H1 (cell line): ENCODE results near the gene APOA1. TPM values are rescaled to one million over a fixed set of nuclear protein-coding genes. Genes with fewer than 3 reads are reported as not detected.

Experiments
- CTCF ChIA-PET: fragments of 300-600 bp; sonication (Branson Sonifier 250); formaldehyde crosslinking; loops from one replicate; lab custom pipeline; 2021; ENCODE audit not compliant: partially characterized antibody; lab: Charles Lee
- POLR2A ChIA-PET: fragments of 300-600 bp; sonication (Branson Sonifier 250); formaldehyde crosslinking; loops from one replicate; lab custom pipeline; 2021; ENCODE audit warnings: inconsistent platforms; ENCODE audit not compliant: partially characterized antibody; lab: Charles Lee
- DNase-seq, 2 experiments: peaks; one replicate each; pipeline versions ENCODE4 v3.0.0 to v3.0.0-alpha.2; 2010 to 2022; ENCODE audit warnings: low spot score in 2 of 2, low read depth in 1 of 2, mixed read lengths in 1 of 2
- FAIRE-seq: peaks from 2 replicates; lab custom pipeline; 2011; peaks lifted over from hg19 to GRCh38; lab: Jason Lieb, UNC
- H2AFZ ChIP-seq: 2 replicates; pipeline ENCODE4 v1.8.1; 2012; ENCODE audit warnings: low read length, inconsistent platforms
- H2AK5ac ChIP-seq: 2 replicates; pipeline ENCODE4 v1.6.1; 2013; ENCODE audit warnings: low read depth, low read length
- H2BK120ac ChIP-seq: replicated peaks from 2 replicates; pipeline ENCODE3; 2013; ENCODE audit warnings: low read depth, low read length, inconsistent platforms
- H2BK12ac ChIP-seq: 2 replicates; pipeline ENCODE4 v1.6.1; 2013; ENCODE audit warnings: low read depth, low read length
- H2BK15ac ChIP-seq: 2 replicates; pipeline ENCODE4 v1.6.1; 2013; ENCODE audit warnings: low read length
- H2BK20ac ChIP-seq: 2 replicates; pipeline ENCODE4 v1.6.1; 2013; ENCODE audit warnings: low read length
- H2BK5ac ChIP-seq: 2 replicates; pipeline ENCODE4 v1.6.1; 2013; ENCODE audit warnings: low read depth, low read length
- H3K14ac ChIP-seq: 2 replicates; pipeline ENCODE4 v1.6.1; 2013; ENCODE audit warnings: inconsistent platforms; ENCODE audit not compliant: insufficient read length
- H3K18ac ChIP-seq: 2 replicates; pipeline ENCODE4 v1.6.1; 2013; ENCODE audit warnings: low read length; ENCODE audit errors: extremely low read depth
- H3K23ac ChIP-seq: 2 replicates; pipeline ENCODE4 v1.6.1; 2013; ENCODE audit warnings: inconsistent platforms; ENCODE audit not compliant: insufficient read length
- H3K23me2 ChIP-seq: 2 replicates; pipeline ENCODE4 v1.6.1; 2013; ENCODE audit warnings: low read depth, low read length
- H3K27ac ChIP-seq: 2 replicates; pipeline ENCODE4 v1.6.1; 2011; ENCODE audit warnings: low read depth, low read length, inconsistent platforms
- H3K27me3 ChIP-seq, 4 experiments: replicated peaks in 1 of 4; 1 replicate in 1 of 4; 2 replicates in 3 of 4; pipeline versions ENCODE4 v1.6.1 to v1.8.1; 2011 to 2013; ENCODE audit warnings: low read length in 3 of 4, mild to moderate bottlenecking in 3 of 4, inconsistent platforms in 2 of 4, mixed read lengths in 2 of 4, moderate library complexity in 1 of 4; ENCODE audit not compliant: control insufficient read depth in 3 of 4, insufficient read depth in 3 of 4; ENCODE audit errors: extremely low read depth in 1 of 4
- H3K36me3 ChIP-seq, 4 experiments: 2 replicates each; pipeline versions ENCODE4 v1.6.1 to v1.8.1; 2011 to 2013; ENCODE audit warnings: mild to moderate bottlenecking in 4 of 4, low read length in 3 of 4, moderate library complexity in 2 of 4, control low read depth in 1 of 4, inconsistent platforms in 1 of 4; ENCODE audit not compliant: insufficient read depth in 4 of 4, control insufficient read depth in 2 of 4
- H3K4ac ChIP-seq: replicated peaks from 2 replicates; pipeline ENCODE3; 2013; ENCODE audit warnings: low read length, low read depth, mixed read lengths, inconsistent platforms; ENCODE audit not compliant: insufficient read length
- H3K4me1 ChIP-seq, 4 experiments: replicated peaks in 1 of 4; 1 replicate in 1 of 4; 2 replicates in 3 of 4; pipeline versions ENCODE4 v1.6.1 to v1.8.1; 2011 to 2013; ENCODE audit warnings: low read length in 3 of 4, inconsistent platforms in 2 of 4, mixed read lengths in 1 of 4; ENCODE audit not compliant: insufficient read depth in 4 of 4, control insufficient read depth in 3 of 4
- H3K4me2 ChIP-seq, 2 experiments: 2 replicates each; pipeline versions ENCODE4 v1.6.1 to v1.8.1; 2011 to 2013; ENCODE audit warnings: low read depth in 2 of 2, low read length in 2 of 2, control low read depth in 1 of 2, inconsistent platforms in 1 of 2, mild to moderate bottlenecking in 1 of 2; ENCODE audit not compliant: insufficient read depth in 1 of 2
- H3K4me3 ChIP-seq, 4 experiments: fragments of 200-600, 300-600 bp in 1 of 4; sonication (generic), shearing (Covaris generic), sonication (Bioruptor Twin) in 1 of 4; 2 replicates each; pipeline versions ENCODE4 v1.5.1 to v1.8.1; 2011 to 2016; ENCODE audit warnings: low read length in 4 of 4, low read depth in 3 of 4, control low read depth in 2 of 4, inconsistent platforms in 2 of 4, mild to moderate bottlenecking in 2 of 4, mixed read lengths in 1 of 4, moderate library complexity in 1 of 4; ENCODE audit not compliant: insufficient read depth in 2 of 4; ENCODE audit errors: extremely low read depth in 1 of 4
- H3K56ac ChIP-seq: replicated peaks from 2 replicates; pipeline ENCODE3; 2013; ENCODE audit warnings: low read depth, mild to moderate bottlenecking, mixed read lengths, low read length, inconsistent platforms; ENCODE audit not compliant: insufficient read length
- H3K79me1 ChIP-seq: 2 replicates; pipeline ENCODE4 v1.6.1; 2013; ENCODE audit warnings: low read depth, low read length, control low read depth
- H3K79me2 ChIP-seq, 2 experiments: 2 replicates each; pipeline versions ENCODE4 v1.6.1 to v1.8.1; 2012 to 2013; ENCODE audit warnings: low read length in 2 of 2, mild to moderate bottlenecking in 2 of 2, inconsistent platforms in 1 of 2; ENCODE audit not compliant: insufficient read depth in 2 of 2, control insufficient read depth in 1 of 2
- H3K9ac ChIP-seq, 4 experiments: replicated peaks in 1 of 4; 1 replicate in 1 of 4; 2 replicates in 3 of 4; pipeline versions ENCODE4 v1.6.1 to v1.8.1; 2011 to 2013; ENCODE audit warnings: low read depth in 3 of 4, low read length in 3 of 4, control low read depth in 2 of 4, mild to moderate bottlenecking in 2 of 4, moderate library complexity in 2 of 4, inconsistent platforms in 1 of 4; ENCODE audit errors: extremely low read depth in 1 of 4
- H3K9me3 ChIP-seq, 2 experiments: 2 replicates each; pipeline versions ENCODE4 v1.6.1 to v1.8.1; 2012 to 2013; ENCODE audit warnings: mild to moderate bottlenecking in 2 of 2, moderate library complexity in 2 of 2, control low read depth in 1 of 2, inconsistent platforms in 1 of 2, low read depth in 1 of 2, low read length in 1 of 2, mixed read lengths in 1 of 2; ENCODE audit not compliant: insufficient read depth in 2 of 2
- H4K20me1 ChIP-seq, 2 experiments: replicated peaks in 1 of 2; 2 replicates each; pipeline versions ENCODE3 to v1.8.1; 2011 to 2013; ENCODE audit warnings: inconsistent platforms in 2 of 2, low read length in 2 of 2, mild to moderate bottlenecking in 1 of 2; ENCODE audit not compliant: insufficient read depth in 2 of 2, control insufficient read depth in 1 of 2
- H4K5ac ChIP-seq: 2 replicates; pipeline ENCODE4 v1.6.1; 2013; ENCODE audit warnings: low read length, low read depth, mixed read lengths, inconsistent platforms; ENCODE audit not compliant: insufficient read length
- H4K8ac ChIP-seq: 2 replicates; pipeline ENCODE4 v1.8.0; 2013; ENCODE audit warnings: mild to moderate bottlenecking, moderate library complexity, low read length, inconsistent platforms; ENCODE audit not compliant: insufficient read depth; ENCODE audit errors: extremely low read depth
- H4K91ac ChIP-seq: replicated peaks from 2 replicates; pipeline ENCODE3; 2013; ENCODE audit warnings: low read length, mixed read lengths, inconsistent platforms; ENCODE audit not compliant: insufficient read length
- GTF2F1 ChIP-seq: IDR thresholded peaks from 2 replicates; pipeline ENCODE4 v1.6.1; 2012; ENCODE audit warnings: low read depth, low read length, improper control_type of control experiment, borderline replicate concordance
- KDM4A ChIP-seq: IDR thresholded peaks from one replicate; pipeline ENCODE4 v1.7.1; 2012; ENCODE audit warnings: low read depth, mild to moderate bottlenecking, moderate library complexity, low read length, inconsistent platforms; ENCODE audit not compliant: severe bottlenecking
- KDM5A ChIP-seq: fragments of 200-600 bp; IDR thresholded peaks from 2 replicates; pipeline ENCODE4 v1.7.1; 2012; ENCODE audit warnings: mild to moderate bottlenecking, low read length, inconsistent platforms, mixed read lengths
- RBBP5 ChIP-seq: IDR thresholded peaks from 2 replicates; pipeline ENCODE4 v1.7.1; 2012; ENCODE audit warnings: low read depth, mild to moderate bottlenecking, inconsistent platforms, low read length, moderate library complexity, borderline replicate concordance
- SIRT6 ChIP-seq: IDR thresholded peaks from one replicate; pipeline ENCODE4 v1.7.1; 2012; ENCODE audit warnings: low read length, inconsistent platforms
- SIX5 ChIP-seq: IDR thresholded peaks from 2 replicates; pipeline ENCODE4 v1.6.1; 2011; ENCODE audit warnings: mild to moderate bottlenecking, low read depth, low read length
- SP4 ChIP-seq: IDR thresholded peaks from 2 replicates; pipeline ENCODE4 v1.6.1; 2012; ENCODE audit warnings: low read length, inconsistent platforms
- SRF ChIP-seq: IDR thresholded peaks from 2 replicates; pipeline ENCODE4 v1.6.1; 2011; ENCODE audit warnings: mild to moderate bottlenecking, low read depth, low read length, moderate library complexity
- TAF7 ChIP-seq: optimal IDR thresholded peaks from 2 replicates; pipeline ENCODE3; 2011; ENCODE audit warnings: low read depth, mild to moderate bottlenecking, inconsistent platforms, low read length, moderate library complexity, borderline replicate concordance
- TBP ChIP-seq: IDR thresholded peaks from 2 replicates; pipeline ENCODE4 v1.6.1; 2011; ENCODE audit warnings: low read depth, low read length, improper control_type of control experiment
- WGBS, 2 experiments: shearing (Covaris generic) in 1 of 2; methylation state at CpG; one replicate each; pipeline versions ENCODE4 v1.1.6 to v1.1.7; 2013 to 2015; ENCODE audit warnings: low lambda C conversion rate in 2 of 2, mixed read lengths in 2 of 2, inconsistent platforms in 1 of 2, low coverage in 1 of 2, missing lambda C conversion rate in 1 of 2; ENCODE audit not compliant: insufficient replicate concordance in 2 of 2, insufficient coverage in 1 of 2, insufficient read length in 1 of 2; ENCODE audit errors: extremely low coverage in 1 of 2, missing lambda C conversion rate in 1 of 2; 5-methylcytosine and 5-hydroxymethylcytosine counted together
- polyA plus RNA-seq, 7 experiments: library from polyadenylated mRNA; depleted of rRNA in 3 of 7; stranded (reverse) in 5 of 7; unstranded in 2 of 7; fragments of >200 nt in 5 of 7; fragments of 200-250 nt in 2 of 7; gene quantifications; 1 replicate in 5 of 7; 2 replicates in 1 of 7; 4 replicates in 1 of 7; pipeline versions ENCODE4 v1.2.1 to v1.2.3, GENCODE V29; 2011 to 2013; ENCODE audit warnings: missing spikeins in 2 of 7, mixed read lengths in 2 of 7
- total RNA-seq: library from RNA; stranded (reverse); fragmentation: NEBNext Ultra II Directional; extraction: Animal tissue kit (Norgen Biotek cat#: 25700); gene quantifications from 2 replicates; pipeline ENCODE4 v1.2.1, GENCODE V29; 2021

Gene APOA1
- total and polyA plus RNA-seq, 2 of the 8 experiments (the other 6 are each of a cell fraction or from before 2014, with no cell fraction given), result 0.80 TPM; not detected in 1

DNA sequence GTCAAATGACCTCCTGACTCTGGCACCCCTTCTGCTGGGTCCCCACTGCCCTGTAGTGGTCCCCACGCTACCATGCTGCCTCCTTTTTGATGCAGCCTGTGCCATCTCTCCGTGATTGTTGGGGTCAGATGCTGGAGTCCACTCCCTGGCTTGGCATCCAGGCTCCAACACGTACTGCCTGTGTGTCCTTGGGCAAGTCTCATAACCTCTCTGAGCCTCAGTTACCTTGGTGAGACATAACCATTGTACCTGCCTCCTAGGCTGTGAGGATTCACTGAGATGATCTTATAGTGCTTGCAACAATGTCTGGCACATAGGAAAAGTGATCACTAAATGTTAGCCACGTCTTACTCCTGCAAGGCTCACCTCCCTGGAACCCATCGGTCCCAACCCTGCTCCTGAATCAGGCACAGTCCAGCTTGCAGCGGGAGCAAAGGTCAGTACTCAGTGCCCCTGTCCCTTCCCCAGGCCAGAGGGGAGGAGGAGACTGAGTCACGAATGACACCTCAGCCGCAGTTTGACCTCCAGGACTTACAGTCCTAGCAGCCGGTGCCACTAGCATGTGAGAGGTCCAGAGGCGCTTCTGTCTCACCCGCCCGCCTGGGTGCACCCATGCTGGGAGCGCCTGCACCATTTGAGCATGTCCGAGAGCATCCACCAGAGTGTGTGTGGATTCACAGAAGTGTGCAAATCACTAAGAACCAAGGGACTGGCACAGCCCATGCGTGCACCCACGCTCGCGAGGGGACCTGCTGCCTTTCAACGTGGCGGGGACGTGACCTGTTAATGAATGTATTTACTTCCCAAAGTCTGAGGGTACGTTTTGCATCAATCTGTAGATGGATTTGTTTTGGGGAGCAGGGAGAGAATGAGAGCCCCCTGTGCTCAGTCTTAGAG lies 11.3 kb downstream of the APOA1 start:
- no peaks in the 10 kb centered on the region for H3K79me2 ChIP-seq
- no peak overlapping the region for H3K27ac ChIP-seq
- H4K20me1 ChIP-seq, result no peaks in the 10 kb centered on the region
- FAIRE-seq, result no peak
- no peak overlapping the region for H2BK20ac ChIP-seq
- no peaks in the 10 kb centered on the region for H3K27me3 ChIP-seq
- no peak overlapping the region for H3K4me3 ChIP-seq
- no peak overlapping the region for H3K4me2 ChIP-seq
- POLR2A ChIA-PET, result interaction anchor here (0.6 to 1.0 kb wide), 2 partner anchors 15 to 17 kb away, joined by 3 to 5 read pairs; no protein-coding TSS in a partner anchor
- H3K36me3 ChIP-seq, result no peaks in the 10 kb centered on the region
- no peak overlapping the region for H3K56ac ChIP-seq
- H3K79me1 ChIP-seq, result no peaks in the 10 kb centered on the region
- TF ChIP-seq SP4 (no peak), RBBP5 (no peak), SIRT6 (no peak), SIX5 (no peak), KDM5A (no peak), KDM4A (no peak), SRF (no peak), TAF7 (no peak), TBP (no peak), GTF2F1 (no peak)
- TF ChIP-seq, all 59 proteins: peak for 0
- Histone ChIP-seq H3K9me3 (no peaks in the 10 kb centered on the region), H4K5ac (no peak overlapping the region), H2AK5ac (no peak overlapping the region), H2BK12ac (no peak overlapping the region), H2BK120ac (no peak overlapping the region), H3K23me2 (no peaks in the 10 kb centered on the region), H3K18ac (no peak overlapping the region), H2AFZ (no peak overlapping the region), H3K9ac (no peak overlapping the region), H3K23ac (no peak overlapping the region), H4K91ac (no peak overlapping the region), H3K4ac (no peak overlapping the region), H3K14ac (no peak overlapping the region), H3K4me1 (no peaks in the 10 kb centered on the region), H2BK15ac (no peak overlapping the region), H4K8ac (no peak overlapping the region), H2BK5ac (no peak overlapping the region)
- CTCF ChIA-PET, result interaction anchor here (1.0 to 6.9 kb wide), 8 partner anchors 9 to 71 kb away, joined by 3 to 60 read pairs (median 4); partner anchors contain the start of genes APOA1, APOA5 and ZPR1
- no peak for DNase-seq
- WGBS, 2 experiments, result 76% methylated on average over 22 of the region's 22 CpGs; no CpG with 5 or more reads in 1 of the 2 experiments
